ENCODE data around the gene ARHGAP10.

ARHGAP10 gene

GRCh38 chr4:148051403-148051802 is 319.5 kb downstream of the ARHGAP10 start:
- no peak for DNase-seq

- no peak for DNase-seq
These were observed 320.6 kb downstream of the ARHGAP10 start for GRCh38 chr4:148052448-148052847.

- no peak for DNase-seq
These were observed 321.6 kb downstream of the ARHGAP10 start for GRCh38 chr4:148053298-148054003.

GRCh38 chr4:148054275-148054674 is 322.4 kb downstream of the ARHGAP10 start:
- DNase-seq = no peak

- no peak for DNase-seq
These were observed 324.0 kb downstream of the ARHGAP10 start for GRCh38 chr4:148055844-148056243.

GRCh38 chr4:148056879-148057278 is 325.0 kb downstream of the ARHGAP10 start:
- no peak for DNase-seq

GRCh38 chr4:148057516-148057915 is 325.6 kb downstream of the ARHGAP10 start:
- DNase-seq = no peak

GRCh38 chr4:148057984-148058859 is 326.3 kb downstream of the ARHGAP10 start:
- DNase-seq = no peak

- DNase-seq = no peak
These were observed 327.8 kb downstream of the ARHGAP10 start for GRCh38 chr4:148059617-148060180.

GRCh38 chr4:148060264-148061140 is 328.6 kb downstream of the ARHGAP10 start:
- DNase-seq = no peak

- DNase-seq = no peak
These were observed 329.2 kb downstream of the ARHGAP10 start for GRCh38 chr4:148061141-148061481.

GRCh38 chr4:148061795-148062194 is 329.9 kb downstream of the ARHGAP10 start:
- DNase-seq = no peak

GRCh38 chr4:148062301-148062950 is 330.5 kb downstream of the ARHGAP10 start:
- DNase-seq = no peak

GRCh38 chr4:148064451-148064850 is 332.6 kb downstream of the ARHGAP10 start:
- DNase-seq = no peak

- DNase-seq = no peak
These were observed 333.2 kb downstream of the ARHGAP10 start for GRCh38 chr4:148065075-148065474.

GRCh38 chr4:148067301-148067916 is 335.5 kb downstream of the ARHGAP10 start:
- DNase-seq = no peak

- no peak for DNase-seq
These were observed 336.4 kb downstream of the ARHGAP10 start for GRCh38 chr4:148068065-148068911.

- DNase-seq = no peak
These were observed 337.4 kb downstream of the ARHGAP10 start for GRCh38 chr4:148069086-148069894.

- DNase-seq = no peak
These were observed 337.9 kb downstream of the ARHGAP10 start for GRCh38 chr4:148069895-148070178.

GRCh38 chr4:148071009-148071408 is 339.1 kb downstream of the ARHGAP10 start:
- DNase-seq = no peak

Measured in effector CD8-positive, alpha-beta T cell (primary cell).